Activated CD8-positive, alpha-beta T cell treated with anti-CD3 and anti-CD28 coated beads for 36 hours (primary cell): Measurements from ENCODE around the gene KAZN. TPM values are rescaled to one million over a fixed set of nuclear protein-coding genes. Genes with fewer than 3 reads are reported as not detected.

Experiments used
- ATAC-seq: fragments of 200-7000 bp; cut with Tn5 transposase; one replicate; pipeline ENCODE4 v1.10.0; 2021; ENCODE audit warnings: mild to moderate bottlenecking, moderate library complexity
- CTCF ChIA-PET: fragments of 350-600 bp; sonication (Branson Sonifier 250); formaldehyde crosslinking; loops from one replicate; lab custom pipeline; 2021; ENCODE audit warnings: antibody characterized with exemption; lab: Charles Lee
- POLR2A ChIA-PET: fragments of 350-600 bp; sonication (Branson Sonifier 250); formaldehyde crosslinking; loops from one replicate; lab custom pipeline; 2021; ENCODE audit warnings: antibody characterized with exemption; lab: Charles Lee
- DNase-seq: peaks from one replicate; pipeline ENCODE4 v3.0.0-alpha.2; 2020
- H3K27ac Mint-ChIP-seq: one replicate; pipeline ENCODE4 v1.8.0; 2021; ENCODE audit warnings: mild to moderate bottlenecking, mixed read lengths
- H3K27me3 Mint-ChIP-seq: one replicate; pipeline ENCODE4 v1.8.0; 2021; ENCODE audit warnings: mixed read lengths
- H3K36me3 Mint-ChIP-seq: one replicate; pipeline ENCODE4 v1.8.0; 2021; ENCODE audit warnings: low read depth, mixed read lengths
- H3K4me1 Mint-ChIP-seq: one replicate; pipeline ENCODE4 v1.8.0; 2021; ENCODE audit warnings: low read depth, mixed read lengths
- H3K4me3 Mint-ChIP-seq: one replicate; pipeline ENCODE4 v1.8.0; 2021; ENCODE audit warnings: mild to moderate bottlenecking, moderate library complexity, mixed read lengths
- H3K9me3 Mint-ChIP-seq: one replicate; pipeline ENCODE4 v1.8.0; 2021; ENCODE audit warnings: mixed read lengths
- intact Hi-C: fragments of 100-400 bp; cut with micrococcal nuclease; formaldehyde crosslinking; loops from one replicate; pipeline ENCODE4 v1.10.0; 2022
- total RNA-seq, 2 experiments: library from RNA; stranded (reverse); gene quantifications; one replicate each; pipeline ENCODE4 v1.2.3, GENCODE V29; 2021
- TF ChIP-seq, protein P1 (sequence below): fragments of 200-600 bp; IDR thresholded peaks from one replicate; pipeline ENCODE4 v1.8.0; 2022; ENCODE audit warnings: antibody characterized with exemption, mild to moderate bottlenecking

The KAZN gene
- total RNA-seq, 2 experiments from 2014 or later, result 1.7 to 1.9 TPM

DNA sequence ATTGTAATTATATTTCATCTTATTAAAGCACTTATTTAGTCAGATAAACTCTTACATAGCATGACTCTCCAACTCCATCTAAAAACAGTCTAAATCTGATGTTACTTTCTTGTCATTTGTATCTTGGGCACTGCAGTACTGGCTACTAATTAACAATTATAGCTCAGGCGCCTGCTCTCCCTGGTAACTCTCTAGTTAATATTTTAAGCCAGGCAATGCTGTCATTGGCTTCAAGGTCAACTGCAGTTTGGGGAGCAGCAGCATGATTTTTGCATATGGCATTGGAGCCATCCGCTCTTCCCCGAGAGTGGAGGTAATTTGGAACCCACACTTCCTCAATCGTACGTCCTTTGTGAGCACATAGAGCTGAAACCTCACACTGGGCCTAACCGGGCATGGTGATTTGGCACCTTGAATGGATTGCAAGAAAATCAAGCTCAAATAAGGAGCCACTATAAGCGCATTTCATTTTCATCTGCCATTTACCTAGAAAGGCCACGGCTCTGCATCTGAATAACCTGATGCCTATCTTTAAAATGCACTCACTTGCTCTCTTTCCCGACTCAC, 187.7 kb downstream of the KAZN start:
- Mint-ChIP-seq H3K4me1 (no peaks in the 10 kb centered on the region), H3K36me3 (no peaks in the 10 kb centered on the region), H3K27me3 (no peaks in the 10 kb centered on the region), H3K4me3 (no peak overlapping the region), H3K27ac (no peak overlapping the region), H3K9me3 (no peaks in the 10 kb centered on the region)
- DNase-seq (no peak), ATAC-seq (no peak)
- ChIA-PET CTCF (no interaction called here), POLR2A (no interaction called here)
- intact Hi-C loops, result no loop called here
- TF ChIP-seq, protein P1, sequence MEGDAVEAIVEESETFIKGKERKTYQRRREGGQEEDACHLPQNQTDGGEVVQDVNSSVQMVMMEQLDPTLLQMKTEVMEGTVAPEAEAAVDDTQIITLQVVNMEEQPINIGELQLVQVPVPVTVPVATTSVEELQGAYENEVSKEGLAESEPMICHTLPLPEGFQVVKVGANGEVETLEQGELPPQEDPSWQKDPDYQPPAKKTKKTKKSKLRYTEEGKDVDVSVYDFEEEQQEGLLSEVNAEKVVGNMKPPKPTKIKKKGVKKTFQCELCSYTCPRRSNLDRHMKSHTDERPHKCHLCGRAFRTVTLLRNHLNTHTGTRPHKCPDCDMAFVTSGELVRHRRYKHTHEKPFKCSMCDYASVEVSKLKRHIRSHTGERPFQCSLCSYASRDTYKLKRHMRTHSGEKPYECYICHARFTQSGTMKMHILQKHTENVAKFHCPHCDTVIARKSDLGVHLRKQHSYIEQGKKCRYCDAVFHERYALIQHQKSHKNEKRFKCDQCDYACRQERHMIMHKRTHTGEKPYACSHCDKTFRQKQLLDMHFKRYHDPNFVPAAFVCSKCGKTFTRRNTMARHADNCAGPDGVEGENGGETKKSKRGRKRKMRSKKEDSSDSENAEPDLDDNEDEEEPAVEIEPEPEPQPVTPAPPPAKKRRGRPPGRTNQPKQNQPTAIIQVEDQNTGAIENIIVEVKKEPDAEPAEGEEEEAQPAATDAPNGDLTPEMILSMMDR, result no peak

DNA sequence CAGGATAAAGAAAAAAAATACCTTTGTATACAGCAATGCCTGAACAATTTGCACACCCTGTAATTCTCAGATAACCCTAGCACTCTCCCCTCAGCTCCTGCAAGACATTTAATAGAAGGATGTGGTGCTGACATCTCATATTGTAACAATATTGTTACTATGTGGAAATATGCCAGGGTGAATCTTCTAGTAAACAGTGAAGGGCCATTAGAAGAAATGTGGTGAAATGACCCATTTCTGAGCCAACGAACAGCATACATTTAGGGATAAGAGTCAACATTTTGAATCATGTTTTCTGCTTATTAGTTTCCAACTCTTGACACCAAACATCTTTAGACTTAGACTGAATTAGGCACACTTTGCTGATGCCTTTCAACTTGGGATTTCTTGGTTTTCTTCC, 188.2 kb downstream of the KAZN start:
- ChIA-PET CTCF (interaction anchor here (0.9 kb wide), 1 partner anchor 8 kb away, joined by 3 read pairs; no protein-coding TSS in a partner anchor), POLR2A (no interaction called here)
- Mint-ChIP-seq H3K9me3 (no peaks in the 10 kb centered on the region), H3K4me3 (no peak overlapping the region), H3K36me3 (no peaks in the 10 kb centered on the region), H3K27ac (no peak overlapping the region), H3K4me1 (no peaks in the 10 kb centered on the region), H3K27me3 (no peaks in the 10 kb centered on the region)
- no peak for ATAC-seq
- intact Hi-C loops, result no loop called here
- TF ChIP-seq, protein P1, result no peak
- no peak for DNase-seq

DNA sequence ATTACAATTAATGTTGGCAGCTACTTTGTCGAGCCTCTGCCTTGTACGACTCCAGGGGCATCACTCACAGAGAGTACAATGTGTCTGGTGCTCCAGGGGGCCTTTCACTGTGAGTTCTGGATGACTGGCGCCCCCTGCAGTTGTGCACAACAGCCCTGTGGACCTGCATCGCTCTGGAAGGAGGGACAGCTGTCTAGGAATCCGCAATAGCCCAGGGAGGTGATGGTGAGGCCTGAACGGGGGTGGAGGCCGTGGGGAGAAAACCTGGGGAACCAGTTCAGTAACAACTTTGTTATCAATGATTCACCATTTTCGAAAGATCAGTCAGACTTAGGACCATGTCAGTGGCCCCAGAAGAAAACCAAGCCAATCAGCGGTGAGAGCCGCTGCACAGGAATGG, 189.1 kb downstream of the KAZN start:
- intact Hi-C loops, result no loop called here
- CTCF ChIA-PET, result interaction anchor here (0.9 kb wide), 1 partner anchor 9 kb away, joined by 3 read pairs; no protein-coding TSS in a partner anchor
- H3K9me3 Mint-ChIP-seq, result no peaks in the 10 kb centered on the region

GRCh38 chr1:14788080-14788479, 189.6 kb downstream of the KAZN start:
- Mint-ChIP-seq H3K27me3 (no peaks in the 10 kb centered on the region), H3K4me1 (no peaks in the 10 kb centered on the region), H3K36me3 (no peaks in the 10 kb centered on the region), H3K4me3 (no peak overlapping the region), H3K9me3 (no peaks in the 10 kb centered on the region), H3K27ac (no peak overlapping the region)
- intact Hi-C loops, result no loop called here
- ChIA-PET POLR2A (no interaction called here), CTCF (no interaction called here)
- no peak for DNase-seq
- no peak for ATAC-seq
- TF ChIP-seq, protein P1, result no peak

More for the DNA sequence above, 189.1 kb downstream of the KAZN start:
- Mint-ChIP-seq H3K4me1 (no peaks in the 10 kb centered on the region), H3K36me3 (no peaks in the 10 kb centered on the region), H3K4me3 (no peak overlapping the region), H3K27me3 (no peaks in the 10 kb centered on the region), H3K27ac (no peak overlapping the region)
- ATAC-seq (no peak), DNase-seq (no peak)
- POLR2A ChIA-PET, result no interaction called here
- TF ChIP-seq, protein P1, result no peak

DNA sequence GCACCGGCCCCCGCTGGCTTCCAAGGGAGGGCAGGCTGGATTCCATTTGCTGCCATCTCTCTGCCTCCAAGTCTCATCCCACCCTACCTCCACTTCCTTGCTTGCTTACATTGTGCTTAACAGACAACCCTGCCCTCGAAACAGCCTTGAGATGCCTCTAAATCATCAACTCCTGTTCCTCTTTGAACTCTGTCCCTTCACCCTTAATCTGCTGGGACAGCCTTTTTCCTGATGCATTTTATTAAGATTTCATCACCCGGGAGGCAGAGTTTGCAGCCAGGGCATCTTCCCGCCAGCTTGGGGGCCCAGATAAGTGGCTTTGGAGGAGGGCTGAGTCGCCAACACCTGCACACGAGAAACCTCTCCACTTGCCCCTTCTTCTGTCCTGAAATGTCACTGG, 192.5 kb downstream of the KAZN start:
- TF ChIP-seq, protein P1, result no peak
- ChIA-PET CTCF (no interaction called here), POLR2A (no interaction called here)
- DNase-seq (no peak), ATAC-seq (no peak)
- Mint-ChIP-seq H3K27ac (no peak overlapping the region), H3K36me3 (no peaks in the 10 kb centered on the region), H3K4me3 (no peak overlapping the region), H3K4me1 (no peaks in the 10 kb centered on the region), H3K9me3 (no peaks in the 10 kb centered on the region), H3K27me3 (no peaks in the 10 kb centered on the region)
- intact Hi-C loops, result no loop called here
